ENCODE results near the gene PDE6A. TPM values are rescaled to one million over a fixed set of nuclear protein-coding genes. Genes with fewer than 3 reads are reported as not detected.

Gene PDE6A
- total and polyA plus RNA-seq, 2 of the 13 experiments (the other 11 are each of a cell fraction or from before 2014, with no cell fraction given), result 0.01 TPM; not detected in 1

DNA sequence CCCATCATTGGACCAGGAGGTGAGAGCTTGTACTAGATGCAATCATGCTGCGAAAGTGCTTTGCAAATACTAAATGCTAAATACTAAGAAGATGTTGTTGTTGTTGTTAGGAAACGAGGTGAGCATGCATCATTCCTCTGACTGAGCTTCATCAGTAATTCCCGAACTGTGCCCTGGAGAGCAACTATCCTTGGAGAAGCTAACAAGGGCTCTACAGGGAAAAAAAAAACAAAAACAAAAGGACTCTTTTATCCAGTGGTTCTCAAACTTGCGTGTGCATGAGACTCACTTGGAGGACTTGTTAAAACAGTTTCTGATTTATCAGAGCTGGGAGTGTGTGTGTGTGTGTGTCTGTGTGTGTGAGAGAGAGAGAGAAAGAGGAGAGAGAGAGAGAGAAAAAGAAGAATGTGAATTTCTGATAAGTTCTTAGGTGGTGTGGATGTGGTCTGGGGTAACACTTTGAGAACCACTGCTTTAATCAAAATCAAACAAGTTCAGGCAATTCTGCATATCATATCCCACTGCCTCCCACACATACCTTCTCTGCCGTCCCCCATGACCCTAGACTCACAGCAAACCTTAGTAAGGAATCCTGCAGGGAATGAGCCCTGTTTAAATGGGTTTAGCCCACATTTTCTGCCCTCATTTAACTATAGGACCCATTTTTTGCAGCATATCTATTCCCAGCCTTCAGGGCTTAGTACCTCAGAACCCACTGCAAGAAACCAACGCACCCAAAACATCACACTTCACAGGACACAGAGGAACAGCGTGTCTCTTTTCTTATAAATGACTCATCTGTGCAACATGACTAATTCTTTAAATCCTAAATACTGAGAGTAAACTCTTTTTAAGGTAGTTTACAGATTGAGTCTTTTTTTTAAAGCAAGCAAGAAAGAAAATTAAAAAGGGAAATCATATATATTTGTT is 48.9 kb downstream of the PDE6A start:
- Histone ChIP-seq H3K9ac (ENCODE audit: insufficient read depth, low read depth, low read length) (no peak overlapping the region), H3K4me3 (replicated peaks in 1 of 3; ENCODE audit: insufficient read depth in 1 of 3, low read depth in 2 of 3, low read length in 3 of 3) (no peak overlapping the region), H3K36me3 (replicated peaks in 1 of 2; ENCODE audit: control insufficient read depth in 1 of 2, insufficient read depth in 2 of 2, low read length in 2 of 2) (no peaks in the 10 kb centered on the region), H3K4me2 (ENCODE audit: low read depth, low read length) (no peak overlapping the region), H3K27me3 (ENCODE audit: control insufficient read depth in 1 of 2, insufficient read depth in 2 of 2, low read length in 2 of 2) (peaks cover 0 to 5% of the 10 kb centered on the region in 2 experiments; a peak in 2 of 5 replicates), H3K27ac (ENCODE audit: extremely low read length, insufficient read depth, low read length) (no peak overlapping the region), H3K9me3 (ENCODE audit: low read length) (no peaks in the 10 kb centered on the region), H3K79me2 (ENCODE audit: insufficient read depth, low read length) (no peaks in the 10 kb centered on the region), H2AFZ (ENCODE audit: low read length) (no peak overlapping the region), H4K20me1 (ENCODE audit: insufficient read depth, low read length) (no peaks in the 10 kb centered on the region), H3K4me1 (ENCODE audit: insufficient read depth, low read length) (no peaks in the 10 kb centered on the region)
- WGBS (ENCODE audit: low lambda C conversion rate), result 22% methylated on average over 7 of the region's 7 CpGs
- ATAC-seq (no peak), FAIRE-seq (no peak), DNase-seq (ENCODE audit: low spot score) (no peak)
- ChIA-PET CTCF (ENCODE audit: low intra/inter-chr PET ratio, low total read pairs) (no interaction called here), POLR2A (no interaction called here)
- no TSS peak for BruUV-seq (replicated peaks)
- no peak for TF ChIP-seq ISL2 (CRISPR knock-in tag; IDR thresholded peaks at IDR 0.05)
- TF ChIP-seq, protein P1, sequence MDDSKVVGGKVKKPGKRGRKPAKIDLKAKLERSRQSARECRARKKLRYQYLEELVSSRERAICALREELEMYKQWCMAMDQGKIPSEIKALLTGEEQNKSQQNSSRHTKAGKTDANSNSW (CRISPR knock-in tag; IDR thresholded peaks at IDR 0.05; ENCODE audit: borderline replicate concordance), result no peak
- TF ChIP-seq PCBP2 (optimal IDR thresholded peaks at IDR 0.05; ENCODE audit: low read depth, low read length, poor library complexity, severe bottlenecking), result no peak
- TF ChIP-seq ATRX (CRISPR knock-in tag; IDR thresholded peaks at IDR 0.05; ENCODE audit: borderline replicate concordance), result no peak
- no peak for TF ChIP-seq BORCS8-MEF2B (CRISPR knock-in tag; IDR thresholded peaks at IDR 0.05)
- no peak for TF ChIP-seq GABPB1 (CRISPR knock-in tag; IDR thresholded peaks at IDR 0.05)
- no peak for TF ChIP-seq NCOA5 (CRISPR knock-in tag; IDR thresholded peaks at IDR 0.05)
- TF ChIP-seq ZNF737 (CRISPR knock-in tag; IDR thresholded peaks at IDR 0.05; ENCODE audit: borderline replicate concordance), result no peak
- TF ChIP-seq, protein P2, sequence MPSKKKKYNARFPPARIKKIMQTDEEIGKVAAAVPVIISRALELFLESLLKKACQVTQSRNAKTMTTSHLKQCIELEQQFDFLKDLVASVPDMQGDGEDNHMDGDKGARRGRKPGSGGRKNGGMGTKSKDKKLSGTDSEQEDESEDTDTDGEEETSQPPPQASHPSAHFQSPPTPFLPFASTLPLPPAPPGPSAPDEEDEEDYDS (CRISPR knock-in tag; IDR thresholded peaks at IDR 0.05), result no peak
- no peak for TF ChIP-seq CHCHD3 (CRISPR knock-in tag; IDR thresholded peaks at IDR 0.05)
- TF ChIP-seq ZEB1 (IDR thresholded peaks at IDR 0.05; ENCODE audit: insufficient replicate concordance, low read depth), result no peak
- TF ChIP-seq RBFOX2 (IDR thresholded peaks at IDR 0.05; ENCODE audit: low read depth, low read length), result no peak
- no peak for TF ChIP-seq ATAD3A (CRISPR knock-in tag; IDR thresholded peaks at IDR 0.05)
- no peak for TF ChIP-seq NFKB2 (CRISPR knock-in tag; IDR thresholded peaks at IDR 0.05; ENCODE audit: borderline replicate concordance)
- no peak for TF ChIP-seq EP300 (IDR thresholded peaks at IDR 0.05; ENCODE audit: low read depth in 2 of 2, low read length in 2 of 2)
- no peak for TF ChIP-seq EP300 (CRISPR knock-in tag; IDR thresholded peaks at IDR 0.05; ENCODE audit: borderline replicate concordance)
- in situ Hi-C loops (cut with HindIII; ENCODE audit: extremely low pct_ligation_motif_present, low pct_unique_long_range_greater_than_20kb), result no loop called here
- intact Hi-C loops (cut with micrococcal nuclease; ENCODE audit: unreplicated experiment), result no loop called here
